Right atrium auricular region (tissue), 2 donors: ENCODE measurements around the gene AGAP1. TPM values are rescaled to one million over a fixed set of nuclear protein-coding genes. Genes with fewer than 3 reads are reported as not detected.

Source experiments
- DNase-seq: peaks from one replicate; pipeline ENCODE4 v3.0.0-alpha.2; 2019; ENCODE audit warnings: low spot score
- H3K27ac ChIP-seq, 2 donors: fragments of 200-600 bp; sonication (generic); 1 replicate in 1 of 2; 2 replicates in 1 of 2; pipeline ENCODE4 v1.5.1; 2016 to 2019
- H3K27me3 ChIP-seq, 2 donors: fragments of 200-600 bp; sonication (generic); one replicate each; pipeline versions ENCODE4 v1.5.1 to v1.6.0; 2017 to 2019
- H3K36me3 ChIP-seq: fragments of 200-600 bp; sonication (generic); one replicate; pipeline ENCODE4 v1.5.1; 2016
- H3K4me1 ChIP-seq, 2 donors: fragments of 200-600 bp; sonication (generic); one replicate each; pipeline versions ENCODE4 v1.5.1 to v1.6.0; 2017 to 2019
- H3K4me3 ChIP-seq, 2 donors: fragments of 200-600 bp; sonication (generic); 1 replicate in 1 of 2; 2 replicates in 1 of 2; pipeline ENCODE4 v1.5.1; 2017 to 2019; ENCODE audit warnings: mild to moderate bottlenecking in 1 of 2, moderate library complexity in 1 of 2
- H3K9me3 ChIP-seq, 2 donors: fragments of 200-600 bp; sonication (generic); one replicate each; pipeline ENCODE4 v1.5.1; 2019
- CTCF ChIP-seq, 2 donors: fragments of 200-600 bp; sonication (generic); IDR thresholded peaks; one replicate each; pipeline ENCODE4 v1.5.1; 2019; ENCODE audit warnings: antibody characterized with exemption in 2 of 2
- total RNA-seq, 2 donors: library from RNA; depleted of rRNA; stranded (reverse); fragments of >200 nt; gene quantifications; one replicate each; pipeline ENCODE4 v1.1.0, GENCODE V29; 2016

AGAP1 gene
- total RNA-seq, 2 donors from 2014 or later = 11.6 to 17.2 TPM

- Histone ChIP-seq H3K27me3 (no peaks in the 10 kb centered on the region), H3K4me1 (peaks cover 0 to 10% of the 10 kb centered on the region in 2 donors), H3K4me3 (no peak overlapping the region), H3K27ac (no peak overlapping the region), H3K9me3 (no peaks in the 10 kb centered on the region), H3K36me3 (no peaks in the 10 kb centered on the region)
- DNase-seq = no peak
- TF ChIP-seq CTCF (IDR thresholded peaks at IDR 0.05) = no peak
Observed at GRCh38 chr2:235849489-235849888, 355.6 kb downstream of the AGAP1 start.

GRCh38 chr2:235850289-235850688 is 356.4 kb downstream of the AGAP1 start:
- Histone ChIP-seq H3K27ac (no peak overlapping the region), H3K36me3 (no peaks in the 10 kb centered on the region), H3K4me1 (peaks cover 0 to 11% of the 10 kb centered on the region in 2 donors), H3K4me3 (no peak overlapping the region), H3K9me3 (no peaks in the 10 kb centered on the region), H3K27me3 (no peaks in the 10 kb centered on the region)
- no peak for DNase-seq
- TF ChIP-seq CTCF (IDR thresholded peaks at IDR 0.05) = no peak

- no peak overlapping the region for H3K27ac ChIP-seq
- H3K9me3 ChIP-seq = no peaks in the 10 kb centered on the region
- H3K36me3 ChIP-seq = no peaks in the 10 kb centered on the region
- no peak for TF ChIP-seq CTCF (IDR thresholded peaks at IDR 0.05)
- no peaks in the 10 kb centered on the region for H3K27me3 ChIP-seq
- H3K4me1 ChIP-seq = peaks cover 0 to 11% of the 10 kb centered on the region in 2 donors
- DNase-seq = no peak
- no peak overlapping the region for H3K4me3 ChIP-seq
Observed at GRCh38 chr2:235850771-235851551, 357.1 kb downstream of the AGAP1 start.

GRCh38 chr2:235851828-235852525 is 358.1 kb downstream of the AGAP1 start:
- H3K4me3 ChIP-seq = no peak overlapping the region
- DNase-seq = no peak

GRCh38 chr2:235852526-235852920 is 358.7 kb downstream of the AGAP1 start:
- H3K4me3 ChIP-seq = no peak overlapping the region
- H3K27me3 ChIP-seq = no peaks in the 10 kb centered on the region
- no peak for DNase-seq
- H3K4me1 ChIP-seq = peaks cover 0 to 11% of the 10 kb centered on the region in 2 donors
- peak overlapping the region in 1 of 2 donors; percentile 0 for H3K27ac ChIP-seq
- H3K36me3 ChIP-seq = no peaks in the 10 kb centered on the region
- TF ChIP-seq CTCF (IDR thresholded peaks at IDR 0.05) = no peak
- no peaks in the 10 kb centered on the region for H3K9me3 ChIP-seq

More at GRCh38 chr2:235851828-235852525, 358.1 kb downstream of the AGAP1 start:
- Histone ChIP-seq H3K27ac (peak overlapping the region in 1 of 2 donors; percentile 0), H3K4me1 (peaks cover 0 to 11% of the 10 kb centered on the region in 2 donors), H3K36me3 (no peaks in the 10 kb centered on the region), H3K27me3 (no peaks in the 10 kb centered on the region), H3K9me3 (no peaks in the 10 kb centered on the region)
- no peak for TF ChIP-seq CTCF (IDR thresholded peaks at IDR 0.05)
